CD4-positive, alpha-beta T cell treated with Interferon gamma for 1 hour (primary cell): Measurements from ENCODE around the gene IL1RAP.

Experiments
- DNase-seq: peaks from one replicate; pipeline ENCODE4 v3.0.0-alpha.2; 2020

Gene IL1RAP

DNA sequence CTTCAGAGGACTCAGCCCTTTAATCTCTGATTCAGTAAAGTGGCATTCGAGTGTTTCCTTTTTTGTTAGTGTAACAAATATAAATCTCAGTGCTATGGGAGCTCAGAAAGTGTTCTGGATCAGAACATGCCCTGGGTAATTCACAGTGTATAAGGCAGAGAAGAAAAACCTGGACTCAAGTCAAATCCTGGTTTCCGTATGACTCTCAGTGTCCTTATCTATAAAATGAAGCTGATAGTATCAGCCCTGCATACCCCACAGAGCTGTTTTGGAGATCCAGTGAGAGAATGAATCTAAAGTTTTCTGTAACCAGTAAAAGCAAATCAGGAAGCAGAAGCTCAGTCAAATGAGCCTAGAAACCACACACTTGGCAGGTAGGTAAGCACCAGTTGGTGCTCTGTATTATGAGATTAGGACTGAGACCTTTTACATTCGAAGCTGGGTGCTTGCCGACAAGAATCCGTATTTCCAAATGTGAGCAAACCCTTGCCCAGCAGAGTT, 67.2 kb downstream of the IL1RAP start:
- no peak for DNase-seq

GRCh38 chr3:190582667-190583066, 68.8 kb downstream of the IL1RAP start:
- no peak for DNase-seq

DNA sequence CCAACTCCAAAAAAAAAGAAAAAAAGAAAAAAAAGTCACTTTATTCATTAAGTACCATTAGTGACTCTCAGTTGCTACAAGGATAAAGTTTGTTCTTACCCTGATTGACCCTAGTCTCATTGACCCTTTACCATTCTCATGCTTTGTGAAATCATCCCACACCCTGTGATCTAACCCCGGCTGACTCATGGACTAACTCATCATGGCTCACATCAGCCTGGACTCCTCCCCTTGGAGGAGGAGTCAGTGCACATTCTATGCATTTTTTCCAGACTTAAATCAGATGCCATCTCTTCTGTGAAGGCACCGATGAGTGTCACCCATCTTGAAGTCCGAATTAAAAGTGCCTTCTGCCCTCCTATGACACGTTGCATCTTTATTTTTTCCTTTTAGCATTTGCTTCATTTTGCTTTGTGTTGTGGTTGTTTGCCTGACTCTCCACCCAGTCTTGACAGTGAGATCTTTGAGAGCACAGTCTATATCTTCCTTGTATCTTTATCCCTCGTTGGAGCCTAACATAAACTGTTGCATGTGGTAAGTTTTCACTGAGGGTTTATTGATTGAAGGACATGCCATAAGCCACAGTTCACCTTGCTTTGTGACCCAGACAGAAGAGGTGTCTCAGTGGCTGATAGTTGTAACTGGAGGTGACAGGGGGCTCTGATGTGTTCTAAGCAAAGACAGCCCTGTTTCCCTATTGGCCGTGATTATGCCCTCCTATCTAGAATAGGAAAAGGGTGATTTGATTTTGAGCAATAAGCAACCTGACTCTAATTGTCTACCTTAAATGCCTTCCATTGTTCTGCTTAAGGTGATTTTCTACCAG, 72.1 kb downstream of the IL1RAP start:
- DNase-seq: peak; percentile 52

GRCh38 chr3:190586631-190587011, 72.7 kb downstream of the IL1RAP start:
- no peak for DNase-seq

GRCh38 chr3:190588570-190588969, 74.7 kb downstream of the IL1RAP start:
- DNase-seq: no peak

DNA sequence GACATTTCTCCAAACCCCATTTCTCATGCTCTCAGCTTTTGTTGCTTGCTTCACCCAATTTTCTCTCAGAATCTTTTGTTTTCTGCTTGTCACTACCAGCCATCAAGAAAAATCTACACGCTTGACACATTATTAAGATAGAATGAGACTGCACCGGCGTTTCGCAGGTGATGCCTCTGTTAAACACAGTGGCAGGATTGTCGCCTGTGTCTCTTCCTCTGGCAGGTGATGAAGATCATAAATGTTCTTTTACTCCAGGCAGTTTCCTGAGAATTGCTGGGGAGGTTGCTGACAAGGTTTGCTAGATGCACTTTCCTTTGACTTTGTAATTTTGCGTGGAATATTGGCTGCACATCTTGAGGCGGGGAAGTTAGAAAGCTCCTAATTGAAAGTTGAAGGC, 75.4 kb downstream of the IL1RAP start:
- DNase-seq: no peak

GRCh38 chr3:190591080-190591479, 77.2 kb downstream of the IL1RAP start:
- DNase-seq: no peak

DNA sequence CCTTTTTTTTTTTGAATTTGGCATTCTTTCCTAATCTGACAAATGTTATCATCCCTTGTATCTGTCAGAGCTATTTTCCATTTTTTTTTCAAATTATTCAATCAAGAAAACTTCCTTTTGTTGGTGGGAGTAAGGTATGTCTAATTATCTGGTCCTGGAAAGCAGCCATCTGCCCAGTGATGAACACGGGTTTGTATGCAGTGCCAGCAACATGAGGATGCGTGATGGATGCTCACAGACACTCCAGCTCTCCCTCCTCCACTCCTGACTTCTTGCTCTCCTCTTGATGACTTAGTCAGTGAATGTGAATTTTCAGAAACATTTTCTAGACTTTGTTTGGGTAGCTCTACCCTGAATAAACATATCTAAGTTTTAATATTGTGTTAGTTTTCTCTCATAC, 79.2 kb downstream of the IL1RAP start:
- DNase-seq: no peak

GRCh38 chr3:190594171-190594570, 80.3 kb downstream of the IL1RAP start:
- no peak for DNase-seq

DNA sequence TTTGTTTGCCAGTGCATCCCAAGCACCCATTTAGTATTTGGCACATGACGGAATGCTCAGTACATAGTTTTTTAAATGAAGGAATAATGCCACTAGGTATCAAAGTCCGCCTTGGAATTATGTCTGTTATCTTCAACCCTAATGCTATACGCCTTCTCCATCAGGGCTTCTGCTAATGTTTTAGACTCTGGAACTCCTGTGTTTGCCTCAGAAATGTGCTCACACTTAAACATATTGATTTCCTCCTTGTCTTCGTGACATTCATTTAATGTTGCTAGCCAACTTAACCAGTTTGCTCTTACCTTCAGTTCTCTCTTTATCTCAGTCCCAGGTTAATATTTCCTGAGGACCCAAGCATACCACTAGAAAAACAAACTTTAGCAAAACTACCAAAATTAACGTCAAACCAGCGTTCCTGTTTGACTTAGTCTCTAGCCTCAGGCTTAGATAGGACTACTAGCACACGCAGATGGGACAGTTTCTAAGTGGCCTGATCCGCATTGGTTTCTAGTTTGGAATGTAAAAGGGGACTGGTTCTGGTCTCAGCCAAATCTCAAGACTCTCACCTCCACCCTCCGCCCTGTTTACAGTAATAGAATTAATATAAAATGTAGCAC, 81.4 kb downstream of the IL1RAP start:
- DNase-seq: no peak

DNA sequence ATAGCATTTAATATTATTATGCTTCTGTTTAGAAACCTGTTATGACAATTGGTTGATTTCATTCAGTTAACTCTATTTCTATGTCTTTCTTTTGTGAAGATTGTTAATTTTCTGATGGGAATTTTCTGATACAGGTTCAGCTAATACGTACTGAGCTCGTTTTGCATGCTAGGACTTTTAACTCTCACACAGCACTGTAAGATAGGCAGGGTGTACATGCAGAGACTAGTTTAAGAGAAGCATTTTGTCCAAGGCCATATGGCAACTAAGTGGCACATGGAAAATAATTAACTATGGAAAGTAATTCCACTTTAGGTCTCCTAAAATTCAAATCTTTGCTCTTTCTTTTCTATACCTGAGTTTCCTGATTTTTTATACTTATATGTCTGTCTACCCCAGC, 81.9 kb downstream of the IL1RAP start:
- DNase-seq: no peak

DNA sequence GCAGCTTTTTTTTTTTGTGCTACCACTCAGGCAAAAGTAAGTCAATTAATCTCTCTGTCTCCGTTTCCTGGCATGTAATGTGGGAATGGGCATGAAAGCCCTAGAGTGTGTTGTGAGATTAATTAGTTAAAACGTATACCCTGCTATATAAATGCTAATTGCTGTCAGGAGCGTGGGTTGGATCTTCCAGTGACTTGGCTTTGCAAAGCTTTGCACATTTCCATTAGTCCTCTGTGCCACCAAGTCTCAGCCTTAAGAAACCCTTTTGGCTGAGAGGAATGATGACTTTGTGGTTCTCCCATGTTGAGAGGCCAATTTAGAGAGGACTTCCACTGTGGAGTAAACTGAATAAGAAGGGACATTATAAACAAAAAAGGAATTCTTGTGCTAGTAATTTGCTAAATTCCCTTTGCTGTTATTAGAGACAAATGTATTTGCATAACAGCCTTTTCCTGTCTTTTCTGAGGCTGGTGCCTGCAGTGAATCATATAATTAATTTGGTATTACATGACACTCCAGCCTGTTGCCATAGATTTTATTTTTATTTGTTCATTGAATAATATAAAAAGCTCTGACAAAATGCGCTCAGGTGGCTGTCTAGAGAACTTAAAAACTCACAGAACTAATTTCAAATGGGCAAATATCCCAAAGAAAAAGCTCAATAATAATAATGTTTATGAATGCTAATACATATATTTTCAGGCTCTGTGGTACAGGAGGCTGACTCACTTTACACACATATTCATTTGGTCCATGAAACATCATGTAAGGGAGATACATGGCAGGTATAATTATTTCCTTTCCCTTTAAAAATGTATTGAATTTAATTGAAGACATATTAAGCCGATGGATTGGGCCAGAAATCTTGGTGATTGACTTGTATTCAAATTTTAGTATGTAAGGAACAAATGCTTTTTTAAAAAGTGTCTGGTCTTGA, 82.7 kb downstream of the IL1RAP start:
- DNase-seq: no peak

DNA sequence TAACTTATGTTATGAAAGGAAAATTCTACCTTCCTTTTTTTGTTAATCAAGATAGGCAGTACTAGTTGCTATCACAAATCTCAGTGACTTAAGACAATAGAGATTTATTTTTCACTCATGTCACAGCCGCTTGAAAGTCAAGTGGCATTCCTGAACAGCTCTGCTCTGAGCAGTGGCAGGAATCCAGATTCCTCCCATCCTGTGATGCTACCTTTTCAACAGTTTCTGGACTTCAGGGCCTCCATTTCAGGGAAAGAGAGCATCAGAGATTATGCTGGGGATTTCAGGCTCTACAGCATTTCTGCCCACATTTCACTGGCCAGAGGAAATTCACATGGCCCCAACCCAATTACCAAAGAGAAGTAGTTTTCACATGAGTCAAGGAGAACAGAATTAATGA, 83.4 kb downstream of the IL1RAP start:
- no peak for DNase-seq

DNA sequence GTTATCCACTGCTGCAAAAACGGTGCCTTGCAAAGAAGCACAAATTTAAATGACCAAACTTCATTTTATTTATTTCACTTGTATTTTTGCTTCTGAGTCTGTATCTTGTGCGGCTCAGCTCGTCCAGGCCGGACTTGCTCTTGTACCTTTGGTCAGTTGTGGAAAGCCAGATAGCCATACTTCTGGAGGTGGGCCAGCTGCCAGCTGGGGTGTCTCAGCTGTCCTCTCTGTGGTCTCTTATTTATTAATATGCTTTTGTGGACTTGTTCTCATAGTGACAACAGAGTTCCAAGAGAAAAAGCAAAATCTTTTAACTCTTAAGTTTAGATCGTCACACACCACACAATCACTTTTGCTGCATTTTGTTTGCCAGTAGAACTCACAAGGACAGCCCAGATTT, 87.7 kb downstream of the IL1RAP start:
- no peak for DNase-seq

DNA sequence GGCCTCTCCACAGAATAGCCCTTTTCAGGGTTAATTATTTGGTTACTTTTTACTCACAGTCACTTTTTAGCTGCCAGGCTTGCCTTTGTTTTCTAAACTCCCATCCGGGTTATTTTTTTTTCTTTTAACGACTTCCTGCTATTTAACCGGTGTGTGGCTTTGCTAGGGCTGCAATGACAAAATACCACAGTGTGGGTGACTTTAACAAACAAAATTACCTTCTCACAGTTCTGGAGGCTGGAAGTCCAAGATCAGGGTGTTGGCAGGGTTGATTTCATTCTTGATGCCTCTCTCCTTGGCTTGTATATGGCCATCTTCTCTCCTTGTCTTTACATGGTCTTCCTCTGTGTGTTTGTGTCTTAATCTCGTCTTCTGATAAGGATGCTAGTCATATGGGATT, 91.5 kb downstream of the IL1RAP start:
- DNase-seq: no peak

GRCh38 chr3:190606596-190606995, 92.7 kb downstream of the IL1RAP start:
- DNase-seq: no peak

- DNase-seq: no peak
Measured at GRCh38 chr3:190607021-190607420, 93.1 kb downstream of the IL1RAP start.

- DNase-seq: no peak
Measured at GRCh38 chr3:190608850-190609589, 95.1 kb downstream of the IL1RAP start.

GRCh38 chr3:190614226-190615059, 100.6 kb downstream of the IL1RAP start:
- no peak for DNase-seq

GRCh38 chr3:190615060-190615384, 101.1 kb downstream of the IL1RAP start:
- DNase-seq: no peak

DNA sequence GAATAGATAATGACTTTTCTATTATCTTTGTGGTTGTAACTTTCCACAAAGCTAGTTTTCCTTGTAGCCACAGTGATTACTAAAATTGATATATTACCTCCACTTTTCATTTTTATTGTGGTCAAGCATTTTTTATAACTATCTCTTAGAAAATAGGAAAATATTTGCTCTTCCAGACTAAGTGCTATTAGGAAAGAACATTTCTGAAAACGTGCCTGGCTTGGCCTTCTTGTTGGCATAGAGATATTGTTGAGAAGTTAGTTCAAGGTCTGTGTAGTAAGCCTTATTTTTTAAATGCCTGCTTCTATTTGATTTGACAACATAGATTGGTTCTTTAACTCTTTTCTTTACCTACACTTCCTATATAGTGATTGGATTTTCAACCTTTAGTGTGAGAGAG, 101.7 kb downstream of the IL1RAP start:
- no peak for DNase-seq

DNA sequence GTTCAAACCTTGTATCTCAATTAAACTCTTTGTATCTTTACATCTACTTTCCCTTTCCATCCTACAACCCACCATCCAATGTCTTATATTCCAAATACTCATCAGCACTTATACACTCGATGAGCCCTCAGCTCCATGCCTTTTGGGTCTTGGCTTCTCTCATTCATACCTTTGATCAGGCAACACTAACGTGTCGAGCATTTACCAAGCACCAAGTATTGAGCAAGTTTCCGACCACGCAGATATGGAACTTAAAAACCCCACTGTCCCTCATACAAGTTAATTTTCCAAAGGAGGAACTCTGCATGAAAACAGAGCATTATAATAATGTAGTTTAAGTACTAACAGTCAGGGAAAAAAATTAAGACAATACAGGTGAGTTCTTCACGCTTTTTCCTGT, 102.8 kb downstream of the IL1RAP start:
- DNase-seq: no peak
